Measurements from ENCODE around the gene DENND6A.

- TF ChIP-seq, protein P1, sequence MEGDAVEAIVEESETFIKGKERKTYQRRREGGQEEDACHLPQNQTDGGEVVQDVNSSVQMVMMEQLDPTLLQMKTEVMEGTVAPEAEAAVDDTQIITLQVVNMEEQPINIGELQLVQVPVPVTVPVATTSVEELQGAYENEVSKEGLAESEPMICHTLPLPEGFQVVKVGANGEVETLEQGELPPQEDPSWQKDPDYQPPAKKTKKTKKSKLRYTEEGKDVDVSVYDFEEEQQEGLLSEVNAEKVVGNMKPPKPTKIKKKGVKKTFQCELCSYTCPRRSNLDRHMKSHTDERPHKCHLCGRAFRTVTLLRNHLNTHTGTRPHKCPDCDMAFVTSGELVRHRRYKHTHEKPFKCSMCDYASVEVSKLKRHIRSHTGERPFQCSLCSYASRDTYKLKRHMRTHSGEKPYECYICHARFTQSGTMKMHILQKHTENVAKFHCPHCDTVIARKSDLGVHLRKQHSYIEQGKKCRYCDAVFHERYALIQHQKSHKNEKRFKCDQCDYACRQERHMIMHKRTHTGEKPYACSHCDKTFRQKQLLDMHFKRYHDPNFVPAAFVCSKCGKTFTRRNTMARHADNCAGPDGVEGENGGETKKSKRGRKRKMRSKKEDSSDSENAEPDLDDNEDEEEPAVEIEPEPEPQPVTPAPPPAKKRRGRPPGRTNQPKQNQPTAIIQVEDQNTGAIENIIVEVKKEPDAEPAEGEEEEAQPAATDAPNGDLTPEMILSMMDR (IDR thresholded peaks at IDR 0.05), result no peak
- TF ChIP-seq EZH2phosphoT487 (IDR thresholded peaks at IDR 0.05) (no peak), EZH2 (IDR thresholded peaks at IDR 0.05) (no peak)
These were observed 38.4 kb upstream of the DENND6A start for GRCh38 chr3:57731311-57731710.

All from neural progenitor cell (in vitro differentiated cells).